Dendritic cell treated with granulocyte-macrophage colony-stimulating factor and Interleukin-4, amounts not matched to agents 40 ng/mL and 50 ng/mL, for 4 days (primary cell): ENCODE measurements around the gene TSEN34.

ENCODE experiments used
- H3K27ac Mint-ChIP-seq: one replicate; pipeline ENCODE4 v1.8.0; 2022; ENCODE audit warnings: mild to moderate bottlenecking, mixed read lengths
- H3K27me3 Mint-ChIP-seq: one replicate; pipeline ENCODE4 v1.8.0; 2022; ENCODE audit warnings: mild to moderate bottlenecking, mixed read lengths
- H3K36me3 Mint-ChIP-seq: one replicate; pipeline ENCODE4 v1.8.0; 2022; ENCODE audit warnings: low read depth, mixed read lengths
- H3K4me1 Mint-ChIP-seq: one replicate; pipeline ENCODE4 v1.8.0; 2022; ENCODE audit warnings: low read depth, mixed read lengths
- H3K4me3 Mint-ChIP-seq: one replicate; pipeline ENCODE4 v1.8.0; 2022; ENCODE audit warnings: mild to moderate bottlenecking, moderate library complexity, mixed read lengths
- H3K9me3 Mint-ChIP-seq: one replicate; pipeline ENCODE4 v1.8.0; 2022; ENCODE audit warnings: mixed read lengths
- intact Hi-C: fragments of 100-400 bp; cut with micrococcal nuclease; formaldehyde crosslinking; loops from one replicate; pipeline ENCODE4 v1.15.0; 2022

TSEN34 gene

DNA sequence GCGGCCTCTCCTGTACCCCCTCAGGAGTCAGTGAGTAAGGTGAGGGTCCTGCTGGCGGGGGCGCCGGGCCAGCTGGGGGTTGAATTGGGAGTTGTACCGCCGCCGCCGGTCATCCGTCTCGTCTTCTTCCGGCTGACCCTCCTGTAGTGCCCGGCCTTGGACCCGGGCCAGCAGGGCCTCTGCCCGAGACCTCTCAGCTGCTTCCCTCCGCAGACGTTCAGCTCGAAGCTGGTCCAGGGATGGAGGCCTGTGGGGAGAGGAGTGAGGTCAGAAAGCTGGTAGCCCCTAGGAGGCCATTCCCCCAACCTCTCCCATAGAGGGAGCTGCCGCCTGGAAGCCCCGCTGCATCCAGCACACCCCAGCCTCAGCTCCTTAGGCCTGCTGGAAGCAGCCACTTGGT lies 35.4 kb upstream of the TSEN34 start:
- intact Hi-C loops = no loop called here
- H3K36me3 Mint-ChIP-seq = peaks cover 89% of the 10 kb centered on the region
- no peak overlapping the region for H3K4me3 Mint-ChIP-seq
- no peak overlapping the region for H3K27ac Mint-ChIP-seq
- no peaks in the 10 kb centered on the region for H3K9me3 Mint-ChIP-seq
- no peaks in the 10 kb centered on the region for H3K27me3 Mint-ChIP-seq
- peaks cover 39% of the 10 kb centered on the region for H3K4me1 Mint-ChIP-seq

- H3K4me1 Mint-ChIP-seq = peaks cover 45% of the 10 kb centered on the region
- no peaks in the 10 kb centered on the region for H3K9me3 Mint-ChIP-seq
- intact Hi-C loops = no loop called here
- no peak overlapping the region for H3K4me3 Mint-ChIP-seq
- H3K36me3 Mint-ChIP-seq = peaks cover 82% of the 10 kb centered on the region
- no peaks in the 10 kb centered on the region for H3K27me3 Mint-ChIP-seq
- H3K27ac Mint-ChIP-seq = no peak overlapping the region
Measured at GRCh38 chr19:54156490-54156889, 34.6 kb upstream of the TSEN34 start.

- Mint-ChIP-seq H3K4me1 (peaks cover 50% of the 10 kb centered on the region), H3K4me3 (no peak overlapping the region), H3K36me3 (peaks cover 77% of the 10 kb centered on the region), H3K27me3 (no peaks in the 10 kb centered on the region), H3K9me3 (no peaks in the 10 kb centered on the region), H3K27ac (no peak overlapping the region)
- intact Hi-C loops = no loop called here
Measured at GRCh38 chr19:54156953-54157352, 34.2 kb upstream of the TSEN34 start.

GRCh38 chr19:54158812-54159351 lies 32.2 kb upstream of the TSEN34 start:
- Mint-ChIP-seq H3K36me3 (peaks cover 68% of the 10 kb centered on the region), H3K4me1 (peaks cover 63% of the 10 kb centered on the region), H3K27ac (peak overlapping the region; percentile 97), H3K27me3 (peaks cover 2% of the 10 kb centered on the region), H3K4me3 (peak overlapping the region; percentile 90), H3K9me3 (no peaks in the 10 kb centered on the region)
- intact Hi-C loops = loop anchor here (2.0 kb wide), 1 partner anchor 22 kb away; the partner anchor contains the start of gene CNOT3

GRCh38 chr19:54159352-54160181 lies 31.5 kb upstream of the TSEN34 start, which contains the start of gene LENG1:
TSS of gene LENG1 (minus strand) at chr19:54159721. CDS start at chr19:54159695, 26 bp downstream.
- intact Hi-C loops = loop anchor here (1.0 to 2.0 kb wide), 2 partner anchors 23 to 31 kb away; partner anchors contain the start of gene CNOT3
- Mint-ChIP-seq H3K4me1 (peaks cover 70% of the 10 kb centered on the region), H3K27me3 (peaks cover 7% of the 10 kb centered on the region), H3K27ac (peak within 1 kb of the TSS; percentile 97), H3K36me3 (peaks cover 61% of the 10 kb centered on the region), H3K4me3 (peak within 1 kb of the TSS; percentile 90), H3K9me3 (no peaks in the 10 kb centered on the region)

DNA sequence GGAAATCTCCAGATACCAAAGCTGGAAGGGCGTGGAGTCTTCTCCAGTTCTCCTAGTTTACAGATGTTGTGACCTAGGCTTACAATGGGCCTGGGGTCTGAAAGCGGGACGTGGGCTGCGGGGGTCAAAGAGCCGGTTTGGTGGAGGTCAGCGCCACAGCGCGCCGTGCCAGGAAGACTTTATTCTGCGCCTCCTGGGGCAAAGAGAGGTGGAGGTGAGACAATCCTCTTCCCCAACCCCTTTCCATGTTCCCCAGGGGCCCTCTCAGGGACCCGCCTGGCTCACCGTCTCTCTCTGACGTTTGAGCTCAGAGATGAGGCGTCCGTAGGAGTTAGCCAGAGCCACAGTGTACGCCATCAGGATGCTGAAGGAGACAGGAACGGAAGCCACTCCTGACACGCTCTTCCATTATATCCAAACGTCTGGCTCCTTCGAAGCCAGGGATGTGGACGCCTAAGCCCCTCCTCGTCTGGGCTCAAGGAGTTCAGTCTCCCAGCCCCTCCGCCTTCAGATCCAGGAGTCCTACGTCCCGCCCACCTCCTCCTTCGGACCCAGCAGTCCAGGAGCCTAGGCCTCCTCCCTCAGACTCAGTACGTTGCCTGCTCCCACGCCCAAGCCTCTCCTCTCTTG lies 30.8 kb upstream of the TSEN34 start:
- H3K27me3 Mint-ChIP-seq = peaks cover 12% of the 10 kb centered on the region
- H3K4me3 Mint-ChIP-seq = peak overlapping the region; percentile 90
- no peaks in the 10 kb centered on the region for H3K9me3 Mint-ChIP-seq
- peaks cover 53% of the 10 kb centered on the region for H3K36me3 Mint-ChIP-seq
- peaks cover 73% of the 10 kb centered on the region for H3K4me1 Mint-ChIP-seq
- intact Hi-C loops = loop anchor here (1.0 kb wide), 1 partner anchor 30 kb away; no protein-coding TSS in a partner anchor
- H3K27ac Mint-ChIP-seq = peak overlapping the region; percentile 97

- H3K27ac Mint-ChIP-seq = peak overlapping the region; percentile 97
- peaks cover 79% of the 10 kb centered on the region for H3K4me1 Mint-ChIP-seq
- H3K9me3 Mint-ChIP-seq = no peaks in the 10 kb centered on the region
- peaks cover 48% of the 10 kb centered on the region for H3K36me3 Mint-ChIP-seq
- peak overlapping the region; percentile 90 for H3K4me3 Mint-ChIP-seq
- intact Hi-C loops = loop anchor here (1.0 kb wide), 1 partner anchor 29 kb away; no protein-coding TSS in a partner anchor
- H3K27me3 Mint-ChIP-seq = peaks cover 17% of the 10 kb centered on the region
Measured at GRCh38 chr19:54160854-54161253, 30.3 kb upstream of the TSEN34 start.

- peak overlapping the region; percentile 90 for H3K4me3 Mint-ChIP-seq
- peaks cover 33% of the 10 kb centered on the region for H3K36me3 Mint-ChIP-seq
- intact Hi-C loops = no loop called here
- H3K27me3 Mint-ChIP-seq = peaks cover 25% of the 10 kb centered on the region
- peaks cover 72% of the 10 kb centered on the region for H3K4me1 Mint-ChIP-seq
- H3K9me3 Mint-ChIP-seq = no peaks in the 10 kb centered on the region
- H3K27ac Mint-ChIP-seq = peak overlapping the region; percentile 98
Measured at GRCh38 chr19:54162241-54162805, 28.8 kb upstream of the TSEN34 start.

DNA sequence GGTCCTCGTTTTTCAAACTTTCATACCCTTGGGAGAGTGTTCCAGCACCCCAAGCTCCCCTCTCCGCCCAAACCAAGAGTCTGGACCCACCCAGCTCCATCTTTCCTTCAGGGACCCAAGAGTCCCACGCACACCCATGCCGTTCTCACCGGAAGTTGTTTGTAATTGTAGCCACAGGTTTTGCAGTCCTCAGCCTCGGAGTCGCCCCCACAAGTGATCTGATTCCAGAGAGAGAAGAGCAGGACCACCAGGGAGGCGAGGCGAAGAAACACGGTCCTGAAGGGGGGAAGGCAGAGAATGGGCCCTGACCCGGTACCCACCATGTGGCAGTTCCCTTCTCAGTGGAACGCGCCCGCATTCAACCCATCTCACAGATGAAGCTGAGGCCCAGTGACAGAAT lies 28.2 kb upstream of the TSEN34 start:
- H3K9me3 Mint-ChIP-seq = no peaks in the 10 kb centered on the region
- H3K27ac Mint-ChIP-seq = peak overlapping the region; percentile 98
- H3K36me3 Mint-ChIP-seq = peaks cover 28% of the 10 kb centered on the region
- peak overlapping the region; percentile 90 for H3K4me3 Mint-ChIP-seq
- peaks cover 70% of the 10 kb centered on the region for H3K4me1 Mint-ChIP-seq
- H3K27me3 Mint-ChIP-seq = peaks cover 25% of the 10 kb centered on the region
- intact Hi-C loops = no loop called here

DNA sequence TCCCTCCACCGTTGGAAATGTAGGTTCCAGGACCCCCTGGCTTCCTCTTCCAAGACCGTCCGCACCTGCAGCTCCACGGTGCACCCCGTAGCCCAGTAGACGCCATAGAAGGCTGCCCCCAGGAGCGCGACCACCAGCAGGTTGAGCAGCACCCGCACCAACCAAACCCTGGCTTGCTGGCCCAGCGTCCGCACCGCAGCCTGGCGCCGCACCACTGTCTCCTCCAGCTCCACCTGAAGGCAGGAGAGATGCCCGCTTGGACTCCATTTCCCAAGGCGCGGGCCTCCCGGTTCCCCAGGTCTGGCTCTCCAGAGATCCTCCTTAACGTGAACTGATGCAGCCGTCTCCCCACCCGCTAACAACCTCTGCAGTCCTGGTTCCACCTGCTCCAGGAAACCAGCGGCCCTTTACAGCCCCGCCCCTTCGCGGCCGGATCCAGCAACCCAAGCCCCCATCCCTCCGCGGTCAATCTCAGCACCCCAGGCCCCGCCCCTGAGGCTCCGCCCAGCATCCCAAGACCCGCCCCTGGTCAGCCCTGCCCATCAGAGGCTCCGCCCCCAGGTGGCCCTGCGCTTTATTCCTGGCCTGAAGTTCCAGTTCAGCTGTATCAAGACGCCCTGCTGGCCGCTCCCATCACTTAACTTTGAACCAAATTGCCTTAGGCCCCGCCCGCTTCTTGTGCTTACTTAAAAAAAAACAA lies 26.6 kb upstream of the TSEN34 start:
- Mint-ChIP-seq H3K4me1 (peaks cover 63% of the 10 kb centered on the region), H3K4me3 (peak overlapping the region; percentile 76), H3K27me3 (peaks cover 25% of the 10 kb centered on the region), H3K9me3 (no peaks in the 10 kb centered on the region), H3K36me3 (peaks cover 13% of the 10 kb centered on the region), H3K27ac (peak overlapping the region; percentile 81)
- intact Hi-C loops = no loop called here

GRCh38 chr19:54165222-54165621 lies 25.9 kb upstream of the TSEN34 start:
- peaks cover 25% of the 10 kb centered on the region for H3K27me3 Mint-ChIP-seq
- no peaks in the 10 kb centered on the region for H3K9me3 Mint-ChIP-seq
- intact Hi-C loops = no loop called here
- peaks cover 60% of the 10 kb centered on the region for H3K4me1 Mint-ChIP-seq
- H3K36me3 Mint-ChIP-seq = peaks cover 10% of the 10 kb centered on the region
- H3K27ac Mint-ChIP-seq = peak overlapping the region; percentile 26
- no peak overlapping the region for H3K4me3 Mint-ChIP-seq

- Mint-ChIP-seq H3K27ac (peak overlapping the region; percentile 52), H3K36me3 (no peaks in the 10 kb centered on the region), H3K4me3 (peak overlapping the region; percentile 10), H3K4me1 (peaks cover 50% of the 10 kb centered on the region), H3K9me3 (no peaks in the 10 kb centered on the region), H3K27me3 (peaks cover 25% of the 10 kb centered on the region)
- intact Hi-C loops = loop anchor here (2.0 kb wide), 2 partner anchors 62 to 98 kb away; no protein-coding TSS in a partner anchor
Measured at GRCh38 chr19:54168174-54168917, 22.8 kb upstream of the TSEN34 start.
